IMR-90 (cell line): Measurements from ENCODE around the gene EMC8.

Source experiments
- BHLHE40 ChIP-seq: fragments of 150-350 bp; IDR thresholded peaks from 2 replicates; pipeline ENCODE4 v1.6.1; 2016; ENCODE audit warnings: mild to moderate bottlenecking, low read depth, low read length
- CTCF ChIP-seq: conservative IDR thresholded peaks from 2 replicates; pipeline ENCODE4 v1.5.1; 2012; ENCODE audit warnings: mild to moderate bottlenecking, low read depth, low read length, improper control_type of control experiment
- NFE2L2 ChIP-seq: fragments of 150-350 bp; IDR thresholded peaks from 2 replicates; pipeline ENCODE4 v1.6.1; 2016; ENCODE audit warnings: low read depth, mild to moderate bottlenecking, low read length
- POLR2A ChIP-seq: IDR thresholded peaks from 2 replicates; pipeline ENCODE4 v1.6.1; 2012; ENCODE audit warnings: mild to moderate bottlenecking, low read depth, low read length
- RAD21 ChIP-seq: IDR thresholded peaks from 2 replicates; pipeline ENCODE4 v1.6.1; 2012; ENCODE audit warnings: low read length, improper control_type of control experiment
- RFX5 ChIP-seq: IDR thresholded peaks from 2 replicates; pipeline ENCODE4 v1.8.0; 2012; ENCODE audit warnings: low read depth, mild to moderate bottlenecking, low read length, moderate library complexity
- SMC3 ChIP-seq: fragments of 150-350 bp; IDR thresholded peaks from 2 replicates; pipeline ENCODE4 v1.6.1; 2016; ENCODE audit warnings: low read depth, mild to moderate bottlenecking, antibody characterized with exemption, low read length, moderate library complexity
- USF2 ChIP-seq: fragments of 150-350 bp; IDR thresholded peaks from 2 replicates; pipeline ENCODE4 v1.6.1; 2017; ENCODE audit warnings: mild to moderate bottlenecking, antibody characterized with exemption, low read length, low read depth

GRCh38 chr16:85735225-85735635, 64.1 kb downstream of the EMC8 start:
- TF ChIP-seq CTCF (no peak), USF2 (no peak), SMC3 (no peak), POLR2A (no peak), RAD21 (no peak), RFX5 (no peak), NFE2L2 (no peak), BHLHE40 (no peak)
